ENCODE measurements around the gene ZCCHC14. TPM values are rescaled to one million over a fixed set of nuclear protein-coding genes. Genes with fewer than 3 reads are reported as not detected.

Gene ZCCHC14
- total and polyA plus RNA-seq, 10 of the 15 experiments (the other 5 are each of a cell fraction or from before 2014, with no cell fraction given): 0.02 to 0.26 (median 0.05) TPM; not detected in 3

GRCh38 chr16:87391950-87392820 is 100.6 kb downstream of the ZCCHC14 start, which contains the start of gene MAP1LC3B (continued):
- no peak for TF ChIP-seq FOXM1 (IDR thresholded peaks at IDR 0.05; ENCODE audit: low read depth, low read length)
- TF ChIP-seq ZBED1 (IDR thresholded peaks at IDR 0.05; ENCODE audit: borderline replicate concordance): no peak
- TF ChIP-seq ELK1 (IDR thresholded peaks at IDR 0.05; ENCODE audit: low read depth, low read length): peak; percentile 57; the same call in 1 of the 2 replicates
- TF ChIP-seq BHLHE40 (IDR thresholded peaks at IDR 0.05; ENCODE audit: borderline replicate concordance in 1 of 2, low read depth in 2 of 2, low read length in 1 of 2): peak; percentile 90 to 97
- TF ChIP-seq MEF2B (IDR thresholded peaks at IDR 0.05; ENCODE audit: partially characterized antibody, poor library complexity, severe bottlenecking): no peak
- peak; percentile 56 for TF ChIP-seq DPF2 (IDR thresholded peaks at IDR 0.05)
- peak; percentile 66; the same call in 1 of the 2 replicates for TF ChIP-seq LARP7 (IDR thresholded peaks at IDR 0.05)
- no peak for TF ChIP-seq BCL11A (IDR thresholded peaks at IDR 0.05; ENCODE audit: low read depth, low read length)
- TF ChIP-seq CUX1 (IDR thresholded peaks at IDR 0.05; ENCODE audit: insufficient replicate concordance, low read depth, low read length): no peak
- TF ChIP-seq CHD4 (IDR thresholded peaks at IDR 0.05): no peak
- no peak for TF ChIP-seq CBFB (IDR thresholded peaks at IDR 0.05; ENCODE audit: low read depth)
- peak; percentile 79; the same call in 1 of the 2 replicates for TF ChIP-seq NR2F1 (conservative IDR thresholded peaks at IDR 0.05)
- TF ChIP-seq PAX5 (IDR thresholded peaks at IDR 0.05; ENCODE audit: borderline replicate concordance, low read depth, low read length): peak; percentile 62
- peak; percentile 98 for TF ChIP-seq RELA (IDR thresholded peaks at IDR 0.05; ENCODE audit: borderline replicate concordance, partially characterized antibody)
- peak; percentile 91; the same call in 1 of the 2 replicates for TF ChIP-seq STAT1 (conservative IDR thresholded peaks at IDR 0.05)
- TF ChIP-seq IKZF2 (IDR thresholded peaks at IDR 0.05): no peak
- peak; percentile 75 for TF ChIP-seq POLR2AphosphoS5 (IDR thresholded peaks at IDR 0.05; ENCODE audit: low read length)
- TF ChIP-seq PRDM15 (CRISPR knock-in tag; IDR thresholded peaks at IDR 0.05): no peak
- TF ChIP-seq FOXK2 (IDR thresholded peaks at IDR 0.05): 0 out of 2 replicates have a peak, but pooled peaks have one; percentile 19
- TF ChIP-seq ZSCAN29 (IDR thresholded peaks at IDR 0.05): 0 out of 2 replicates have a peak, but pooled peaks have one; percentile 39
- TF ChIP-seq ZNF384 (IDR thresholded peaks at IDR 0.05; ENCODE audit: borderline replicate concordance, low read depth, low read length): no peak
